Thyroid gland (tissue), 4 donors: ENCODE results near the gene PPM1E.

Experiments used
- POLR2A ChIP-seq, 2 donors: fragments of 450-650 bp; IDR thresholded peaks; one replicate each; pipeline ENCODE4 v1.6.1; 2017; ENCODE audit warnings: antibody characterized with exemption in 2 of 2, mild to moderate bottlenecking in 2 of 2, moderate library complexity in 1 of 2
- TF ChIP-seq, protein P1 (sequence below), 6 experiments: fragments of 200-600 bp in 3 of 6; fragments of 450-650 bp in 3 of 6; sonication (generic) in 3 of 6; IDR thresholded peaks; one replicate each; pipeline ENCODE4 v1.5.1; 2016 to 2019; ENCODE audit warnings: antibody characterized with exemption in 6 of 6, mild to moderate bottlenecking in 2 of 6, inconsistent platforms in 1 of 6, moderate library complexity in 1 of 6

GRCh38 chr17:58759522-58759921 is 3.9 kb downstream of the PPM1E start:
- TF ChIP-seq, protein P1, sequence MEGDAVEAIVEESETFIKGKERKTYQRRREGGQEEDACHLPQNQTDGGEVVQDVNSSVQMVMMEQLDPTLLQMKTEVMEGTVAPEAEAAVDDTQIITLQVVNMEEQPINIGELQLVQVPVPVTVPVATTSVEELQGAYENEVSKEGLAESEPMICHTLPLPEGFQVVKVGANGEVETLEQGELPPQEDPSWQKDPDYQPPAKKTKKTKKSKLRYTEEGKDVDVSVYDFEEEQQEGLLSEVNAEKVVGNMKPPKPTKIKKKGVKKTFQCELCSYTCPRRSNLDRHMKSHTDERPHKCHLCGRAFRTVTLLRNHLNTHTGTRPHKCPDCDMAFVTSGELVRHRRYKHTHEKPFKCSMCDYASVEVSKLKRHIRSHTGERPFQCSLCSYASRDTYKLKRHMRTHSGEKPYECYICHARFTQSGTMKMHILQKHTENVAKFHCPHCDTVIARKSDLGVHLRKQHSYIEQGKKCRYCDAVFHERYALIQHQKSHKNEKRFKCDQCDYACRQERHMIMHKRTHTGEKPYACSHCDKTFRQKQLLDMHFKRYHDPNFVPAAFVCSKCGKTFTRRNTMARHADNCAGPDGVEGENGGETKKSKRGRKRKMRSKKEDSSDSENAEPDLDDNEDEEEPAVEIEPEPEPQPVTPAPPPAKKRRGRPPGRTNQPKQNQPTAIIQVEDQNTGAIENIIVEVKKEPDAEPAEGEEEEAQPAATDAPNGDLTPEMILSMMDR (IDR thresholded peaks at IDR 0.05) = no peak
- no peak for TF ChIP-seq POLR2A (IDR thresholded peaks at IDR 0.05)
